Measurements from ENCODE around the gene SHISA8. TPM values are rescaled to one million over a fixed set of nuclear protein-coding genes. Genes with fewer than 3 reads are reported as not detected.

SHISA8 gene
- total RNA-seq, 6 experiments from 2014 or later, result not detected

DNA sequence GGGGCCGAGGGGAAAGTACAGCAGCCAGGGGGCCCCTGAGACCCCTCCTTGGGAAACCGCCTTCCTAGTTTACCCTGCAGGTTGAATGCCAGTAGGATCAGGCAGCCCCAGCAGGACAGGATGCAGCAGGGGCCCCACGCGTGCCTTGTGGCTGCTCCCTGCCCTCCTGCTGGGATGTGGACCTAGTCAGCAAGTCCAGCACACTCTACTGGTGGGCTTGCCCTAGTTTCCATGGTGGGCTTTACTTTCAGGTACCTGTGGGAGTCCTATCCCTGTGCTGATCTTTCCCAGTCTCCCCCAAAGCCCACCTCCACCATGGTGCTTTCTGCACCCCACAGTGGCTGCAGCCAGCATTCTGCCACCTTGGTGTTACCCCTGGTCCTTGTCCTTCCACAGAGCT lies 22.2 kb downstream of the SHISA8 start:
- no peak for DNase-seq
- H3K36me3 Mint-ChIP-seq (ENCODE audit: low read depth), result peaks cover 9% of the 10 kb centered on the region
- H3K27ac Mint-ChIP-seq, result no peak overlapping the region
- H3K27me3 Mint-ChIP-seq (ENCODE audit: insufficient read depth), result no peaks in the 10 kb centered on the region; the same call in 1 of the 2 replicates
- H3K9me3 Mint-ChIP-seq, result no peaks in the 10 kb centered on the region
- H3K4me3 Mint-ChIP-seq, result no peak overlapping the region
- H3K4me1 Mint-ChIP-seq (ENCODE audit: low read depth), result peaks cover 11% of the 10 kb centered on the region
- TF ChIP-seq, protein P1, sequence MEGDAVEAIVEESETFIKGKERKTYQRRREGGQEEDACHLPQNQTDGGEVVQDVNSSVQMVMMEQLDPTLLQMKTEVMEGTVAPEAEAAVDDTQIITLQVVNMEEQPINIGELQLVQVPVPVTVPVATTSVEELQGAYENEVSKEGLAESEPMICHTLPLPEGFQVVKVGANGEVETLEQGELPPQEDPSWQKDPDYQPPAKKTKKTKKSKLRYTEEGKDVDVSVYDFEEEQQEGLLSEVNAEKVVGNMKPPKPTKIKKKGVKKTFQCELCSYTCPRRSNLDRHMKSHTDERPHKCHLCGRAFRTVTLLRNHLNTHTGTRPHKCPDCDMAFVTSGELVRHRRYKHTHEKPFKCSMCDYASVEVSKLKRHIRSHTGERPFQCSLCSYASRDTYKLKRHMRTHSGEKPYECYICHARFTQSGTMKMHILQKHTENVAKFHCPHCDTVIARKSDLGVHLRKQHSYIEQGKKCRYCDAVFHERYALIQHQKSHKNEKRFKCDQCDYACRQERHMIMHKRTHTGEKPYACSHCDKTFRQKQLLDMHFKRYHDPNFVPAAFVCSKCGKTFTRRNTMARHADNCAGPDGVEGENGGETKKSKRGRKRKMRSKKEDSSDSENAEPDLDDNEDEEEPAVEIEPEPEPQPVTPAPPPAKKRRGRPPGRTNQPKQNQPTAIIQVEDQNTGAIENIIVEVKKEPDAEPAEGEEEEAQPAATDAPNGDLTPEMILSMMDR (IDR thresholded peaks at IDR 0.05), result no peak

DNA sequence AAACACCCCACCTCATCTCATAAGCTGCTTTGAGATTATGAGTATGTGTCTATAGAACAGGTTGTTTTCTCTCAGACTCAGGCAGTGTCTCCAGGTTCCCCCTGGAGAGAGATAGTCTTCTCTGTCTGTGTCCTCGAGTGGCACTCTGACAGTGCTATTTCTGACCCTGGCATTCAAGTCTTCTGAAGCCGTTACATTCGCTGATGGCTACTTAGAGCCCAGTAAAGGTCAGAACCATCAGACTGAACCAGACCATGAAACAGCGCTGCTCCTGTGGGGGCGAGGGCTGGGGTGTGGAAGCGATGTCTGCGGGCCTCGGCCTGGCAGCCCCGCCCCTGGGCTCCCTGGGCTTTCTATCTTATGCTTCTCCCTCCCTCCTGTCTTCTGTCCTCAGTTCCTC lies 23.5 kb downstream of the SHISA8 start:
- no peak overlapping the region for H3K4me3 Mint-ChIP-seq

DNA sequence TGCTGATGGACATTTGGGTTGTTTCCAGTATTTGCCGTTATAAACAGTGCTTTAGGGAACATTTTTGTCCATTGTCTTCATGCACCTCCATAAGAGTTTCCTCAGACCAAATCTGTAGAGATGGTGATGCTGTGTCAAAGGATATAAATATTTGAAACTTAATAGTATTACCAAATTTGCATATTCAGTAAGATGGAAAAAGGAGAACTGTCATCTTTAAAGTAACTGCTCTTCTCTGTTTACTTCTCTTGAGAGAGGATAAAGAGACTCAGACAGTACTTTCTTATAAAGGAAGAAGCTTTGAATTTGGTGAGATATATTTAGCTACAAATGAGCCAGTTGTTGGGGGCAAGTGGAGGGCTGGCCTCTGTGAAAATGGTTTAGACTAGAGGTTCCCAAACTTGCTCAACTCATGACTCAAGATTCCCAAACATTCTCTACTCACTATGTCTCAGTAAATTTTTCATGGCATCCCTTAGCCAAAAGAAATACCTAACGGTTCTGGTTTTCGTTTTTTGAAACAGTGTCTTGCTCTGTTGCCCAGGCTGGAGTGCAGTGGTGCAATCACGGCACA lies 26.2 kb downstream of the SHISA8 start:
- Mint-ChIP-seq H3K27ac (no peak overlapping the region), H3K4me1 (ENCODE audit: low read depth) (peaks cover 6% of the 10 kb centered on the region; the same call in 1 of the 2 replicates), H3K36me3 (ENCODE audit: low read depth) (peaks cover 30% of the 10 kb centered on the region), H3K27me3 (ENCODE audit: insufficient read depth) (no peaks in the 10 kb centered on the region), H3K4me3 (no peak overlapping the region), H3K9me3 (no peaks in the 10 kb centered on the region)
- no peak for DNase-seq
- TF ChIP-seq, protein P1 (IDR thresholded peaks at IDR 0.05), result no peak

More for the DNA sequence above, 23.5 kb downstream of the SHISA8 start:
- DNase-seq, result no peak
- Mint-ChIP-seq H3K27ac (no peak overlapping the region), H3K27me3 (ENCODE audit: insufficient read depth) (no peaks in the 10 kb centered on the region), H3K9me3 (no peaks in the 10 kb centered on the region), H3K4me1 (ENCODE audit: low read depth) (peaks cover 11% of the 10 kb centered on the region), H3K36me3 (ENCODE audit: low read depth) (peaks cover 22% of the 10 kb centered on the region)
- TF ChIP-seq, protein P1 (IDR thresholded peaks at IDR 0.05), result no peak

DNA sequence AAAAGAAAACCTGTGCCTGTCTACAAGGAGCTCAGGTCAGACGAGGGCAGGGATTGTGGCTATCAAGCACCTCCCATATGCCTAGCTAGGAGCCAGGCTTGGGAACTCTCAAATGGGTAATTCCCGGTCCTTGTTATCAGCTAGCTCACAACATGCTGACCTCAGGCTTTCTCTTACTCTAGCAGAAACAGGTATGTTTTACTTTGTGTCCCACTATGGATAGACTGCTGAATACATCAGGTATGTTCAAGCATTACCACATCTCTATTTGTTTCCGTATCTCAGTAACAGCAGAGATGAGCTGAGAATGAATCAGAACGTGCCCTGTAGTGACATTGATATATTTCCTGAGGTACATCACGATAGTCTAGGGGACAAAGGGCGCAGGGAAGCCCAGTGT lies 29.4 kb downstream of the SHISA8 start:
- Mint-ChIP-seq H3K36me3 (ENCODE audit: low read depth) (peaks cover 43% of the 10 kb centered on the region), H3K27me3 (ENCODE audit: insufficient read depth) (no peaks in the 10 kb centered on the region), H3K4me3 (no peak overlapping the region), H3K4me1 (ENCODE audit: low read depth) (peaks cover 6% of the 10 kb centered on the region; the same call in 1 of the 2 replicates), H3K27ac (no peak overlapping the region), H3K9me3 (no peaks in the 10 kb centered on the region)
- no peak for DNase-seq
- TF ChIP-seq, protein P1 (IDR thresholded peaks at IDR 0.05), result no peak

DNA sequence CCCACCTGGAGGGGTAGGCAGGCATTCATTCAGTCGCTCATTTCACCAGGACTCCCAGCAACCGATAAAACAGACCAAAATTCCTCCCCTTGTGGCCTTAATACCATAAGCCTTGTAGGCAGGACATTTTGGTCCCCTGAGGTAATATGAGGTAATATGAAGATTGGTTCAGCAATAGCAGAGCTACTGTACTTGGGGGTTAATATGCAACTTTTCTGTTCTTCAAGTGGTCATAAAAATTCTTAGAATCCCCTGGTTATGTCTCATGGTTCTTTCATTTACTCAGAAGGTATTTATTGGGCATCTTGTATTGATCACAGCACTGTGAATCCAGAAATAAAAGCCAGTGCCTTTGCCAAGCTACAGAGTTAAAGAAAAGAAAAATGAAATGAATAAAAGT lies 29.8 kb downstream of the SHISA8 start:
- Mint-ChIP-seq H3K4me1 (ENCODE audit: low read depth) (peaks cover 6% of the 10 kb centered on the region; the same call in 1 of the 2 replicates), H3K27me3 (ENCODE audit: insufficient read depth) (no peaks in the 10 kb centered on the region), H3K36me3 (ENCODE audit: low read depth) (peaks cover 43% of the 10 kb centered on the region), H3K4me3 (no peak overlapping the region), H3K27ac (no peak overlapping the region), H3K9me3 (no peaks in the 10 kb centered on the region)
- DNase-seq, result peak; percentile 6
- TF ChIP-seq, protein P1 (IDR thresholded peaks at IDR 0.05), result no peak
